Epithelial cell of proximal tubule (primary cell): ENCODE measurements around the gene IGBP1. TPM values are rescaled to one million over a fixed set of nuclear protein-coding genes. Genes with fewer than 3 reads are reported as not detected.

Source experiments
- DNase-seq: peaks from one replicate; pipeline ENCODE4 v3.0.0-alpha.2; 2011; ENCODE audit warnings: low read depth
- H3K4me3 ChIP-seq: 2 replicates; pipeline ENCODE4 v1.5.1; 2011; ENCODE audit warnings: low read depth, mild to moderate bottlenecking, low read length
- total RNA-seq: library from RNA; depleted of rRNA; stranded (reverse); fragments of >200 nt; gene quantifications from 2 replicates; pipeline ENCODE4 v1.2.3, GENCODE V29; 2015
- TF ChIP-seq, protein P1 (sequence below): conservative IDR thresholded peaks from 2 replicates; pipeline ENCODE4 v1.5.1; 2012; ENCODE audit warnings: low read depth, mild to moderate bottlenecking, low read length

The IGBP1 gene
- total RNA-seq, 1 donor from 2014 or later = 62.2 TPM

DNA sequence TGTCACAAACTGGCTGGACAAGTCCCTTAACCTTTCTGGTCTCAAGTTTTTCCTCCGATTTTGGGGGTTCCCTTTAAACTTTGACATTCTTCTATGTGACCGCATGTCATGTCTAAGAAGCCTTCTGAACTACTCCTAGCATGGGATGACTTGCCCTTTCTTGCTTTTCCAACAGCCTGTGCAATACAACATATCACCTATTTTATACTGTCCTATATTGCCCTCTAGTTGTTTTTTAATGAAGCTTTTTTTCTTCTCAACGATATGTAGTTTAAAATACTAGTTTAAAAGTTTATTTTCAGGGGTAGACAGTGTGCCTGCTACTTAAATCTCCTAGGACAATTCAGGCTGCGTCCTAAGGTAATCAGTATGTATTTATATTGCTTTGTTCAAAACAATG, 1.0 kb upstream of the IGBP1 start:
- no peak overlapping the region for H3K4me3 ChIP-seq
- no peak for DNase-seq
- TF ChIP-seq, protein P1, sequence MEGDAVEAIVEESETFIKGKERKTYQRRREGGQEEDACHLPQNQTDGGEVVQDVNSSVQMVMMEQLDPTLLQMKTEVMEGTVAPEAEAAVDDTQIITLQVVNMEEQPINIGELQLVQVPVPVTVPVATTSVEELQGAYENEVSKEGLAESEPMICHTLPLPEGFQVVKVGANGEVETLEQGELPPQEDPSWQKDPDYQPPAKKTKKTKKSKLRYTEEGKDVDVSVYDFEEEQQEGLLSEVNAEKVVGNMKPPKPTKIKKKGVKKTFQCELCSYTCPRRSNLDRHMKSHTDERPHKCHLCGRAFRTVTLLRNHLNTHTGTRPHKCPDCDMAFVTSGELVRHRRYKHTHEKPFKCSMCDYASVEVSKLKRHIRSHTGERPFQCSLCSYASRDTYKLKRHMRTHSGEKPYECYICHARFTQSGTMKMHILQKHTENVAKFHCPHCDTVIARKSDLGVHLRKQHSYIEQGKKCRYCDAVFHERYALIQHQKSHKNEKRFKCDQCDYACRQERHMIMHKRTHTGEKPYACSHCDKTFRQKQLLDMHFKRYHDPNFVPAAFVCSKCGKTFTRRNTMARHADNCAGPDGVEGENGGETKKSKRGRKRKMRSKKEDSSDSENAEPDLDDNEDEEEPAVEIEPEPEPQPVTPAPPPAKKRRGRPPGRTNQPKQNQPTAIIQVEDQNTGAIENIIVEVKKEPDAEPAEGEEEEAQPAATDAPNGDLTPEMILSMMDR = no peak

DNA sequence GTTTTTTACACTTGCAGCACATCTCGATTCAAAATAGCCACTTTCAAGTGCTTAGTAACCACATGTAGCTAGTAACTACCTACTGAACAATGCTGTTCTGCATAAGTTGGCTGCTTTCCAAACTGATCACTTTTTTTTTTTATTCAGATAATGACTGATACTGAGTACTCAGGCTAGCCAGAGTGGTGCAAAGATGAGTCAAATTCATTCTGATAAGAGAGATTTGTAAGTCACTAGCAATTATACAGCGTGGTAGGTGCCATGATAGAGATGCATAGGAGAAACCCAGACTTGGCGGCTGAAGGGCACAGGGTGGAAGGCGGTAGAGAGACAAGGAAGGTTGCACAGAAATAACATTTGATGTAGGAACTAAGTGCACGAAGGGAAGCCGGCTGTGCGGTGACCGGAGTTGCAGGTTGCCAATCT, 357 bp upstream of the IGBP1 start:
- TF ChIP-seq, protein P1 = no peak
- no peak for DNase-seq
- peak overlapping the region; percentile 74 for H3K4me3 ChIP-seq

DNA sequence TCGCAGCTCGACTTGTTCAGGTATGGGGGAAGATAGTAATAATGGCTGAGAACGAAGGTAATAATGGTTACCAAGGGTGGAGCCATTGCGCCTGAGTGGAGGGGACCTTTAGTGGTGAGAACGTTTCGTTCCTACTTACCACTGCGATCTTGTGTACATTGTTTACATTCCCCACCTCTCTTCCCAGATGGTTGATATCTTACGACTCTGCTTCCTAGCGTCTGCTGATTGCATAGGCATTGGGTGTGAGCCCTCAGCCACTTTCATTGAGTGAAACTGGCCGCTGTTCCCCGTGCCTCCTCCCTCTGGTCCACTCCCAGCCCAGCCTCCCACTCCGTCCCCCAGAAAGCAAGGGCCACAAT, 850 bp downstream of the IGBP1 start:
- TF ChIP-seq, protein P1 = no peak

DNA sequence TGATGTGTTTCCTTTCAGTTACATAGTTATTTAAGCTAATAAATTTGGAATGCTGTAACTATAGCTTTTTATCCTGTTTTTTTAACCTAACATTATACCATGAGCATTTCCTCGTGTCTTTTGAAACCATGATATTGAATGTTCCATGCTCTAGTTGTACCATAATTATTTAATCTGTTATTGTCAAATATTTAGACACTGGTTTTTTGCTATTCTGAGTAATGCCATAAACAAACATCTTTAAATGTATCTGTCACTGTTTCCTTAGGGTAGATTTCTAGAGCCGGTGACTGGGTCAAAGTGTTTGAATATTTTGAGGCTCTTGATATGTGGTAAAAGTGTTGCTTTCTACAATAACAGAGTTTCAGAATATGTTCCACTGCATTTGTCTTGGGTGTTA, 5.4 kb downstream of the IGBP1 start:
- no peak overlapping the region for H3K4me3 ChIP-seq
- TF ChIP-seq, protein P1 = no peak
- no peak for DNase-seq

More for the DNA sequence above, 850 bp downstream of the IGBP1 start:
- H3K4me3 ChIP-seq = peak overlapping the region; percentile 74
- DNase-seq = no peak

DNA sequence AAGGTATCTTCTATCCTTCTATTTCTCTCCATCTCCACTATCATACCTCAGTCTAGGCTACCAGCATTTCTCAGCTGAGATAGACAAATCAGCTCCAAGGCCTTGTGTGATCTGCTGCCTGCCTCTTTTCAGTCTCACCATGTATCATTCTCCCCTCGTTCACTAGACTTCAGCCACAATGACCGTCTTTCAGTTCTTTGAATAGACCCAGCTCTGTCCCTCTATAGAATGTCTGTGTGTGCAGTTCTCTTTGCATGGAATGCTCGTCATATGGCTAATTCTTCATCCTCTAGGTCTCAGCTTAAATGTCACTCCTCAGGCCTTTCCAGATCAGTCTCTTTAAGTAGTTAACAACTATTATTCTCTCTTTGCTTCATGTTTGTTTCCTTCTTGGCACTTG, 6.5 kb downstream of the IGBP1 start:
- no peak overlapping the region for H3K4me3 ChIP-seq
- no peak for DNase-seq
- TF ChIP-seq, protein P1 = no peak

DNA sequence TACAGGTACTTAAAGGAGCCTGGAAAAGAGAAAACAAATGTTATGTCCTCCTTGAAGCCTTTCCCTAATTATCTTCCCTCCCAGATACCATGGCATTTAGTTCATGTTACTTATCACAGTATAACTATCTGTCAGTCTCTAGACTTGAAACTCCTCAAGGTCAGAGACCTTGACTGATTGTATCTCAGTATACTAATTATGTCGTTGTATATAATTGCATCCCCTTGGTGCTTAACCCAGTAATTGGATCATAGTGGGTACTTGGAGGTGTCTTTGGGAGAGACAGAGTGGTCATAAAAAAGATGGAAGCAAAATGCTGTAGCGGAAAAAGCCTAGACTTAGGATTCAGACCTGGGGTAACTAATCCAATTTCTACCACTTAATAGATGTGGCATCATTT, 8.1 kb downstream of the IGBP1 start:
- TF ChIP-seq, protein P1 = no peak
- DNase-seq = no peak
- H3K4me3 ChIP-seq = no peak overlapping the region
